AG04449 (cell line): ENCODE data around the gene CPLANE2.
"Not testable (repeated sequence)": the region's sequence is repeated elsewhere in the genome, so short reads cannot be mapped to it uniquely, and the experiment has no call there.

ENCODE experiments used
- CTCF ChIA-PET: fragments of 350-600 bp; formaldehyde crosslinking; extraction: SDS; loops from one replicate; lab custom pipeline; 2021; ENCODE audit warnings: antibody characterized with exemption; lab: Yijun Ruan, JAX
- POLR2A ChIA-PET: fragments of 400-600, 350-600 bp; formaldehyde crosslinking; extraction: SDS; loops from one replicate; lab custom pipeline; 2020; ENCODE audit warnings: antibody characterized with exemption, inconsistent platforms; lab: Yijun Ruan, JAX
- DNase-seq: peaks from one replicate; pipeline ENCODE4 v3.0.0-alpha.2; 2010; ENCODE audit warnings: low read depth, low spot score
- H3K4me3 ChIP-seq: 2 replicates; pipeline ENCODE4 v1.5.1; 2011; ENCODE audit warnings: low read depth, mild to moderate bottlenecking, control low read depth, low read length
- CTCF ChIP-seq: IDR thresholded peaks from one replicate; pipeline ENCODE4 v1.5.1; 2011; ENCODE audit warnings: mild to moderate bottlenecking, moderate library complexity, low read length, control low read depth, inconsistent platforms; ENCODE audit not compliant: insufficient read depth; ENCODE audit errors: missing control alignments

The CPLANE2 gene

GRCh38 chr1:16218674-16219071 is 18.3 kb downstream of the CPLANE2 start:
- DNase-seq, result no peak
- POLR2A ChIA-PET, result no interaction called here
- CTCF ChIA-PET, result interaction anchor here (1.0 to 3.1 kb wide), 8 partner anchors 15 to 139 kb away, joined by 3 to 16 read pairs (median 6); partner anchors contain the start of gene FBXO42
- TF ChIP-seq CTCF, result no peak
- H3K4me3 ChIP-seq, result no peak overlapping the region

GRCh38 chr1:16218014-16218673 is 18.8 kb downstream of the CPLANE2 start:
- CTCF ChIA-PET, result interaction anchor here (1.0 to 3.9 kb wide), 11 partner anchors 11 to 139 kb away, joined by 3 to 22 read pairs (median 7); partner anchors contain the start of gene FBXO42
- no peak for DNase-seq
- TF ChIP-seq CTCF, result no peak
- no peak overlapping the region; the same call in 1 of the 2 replicates for H3K4me3 ChIP-seq
- POLR2A ChIA-PET, result no interaction called here

DNA sequence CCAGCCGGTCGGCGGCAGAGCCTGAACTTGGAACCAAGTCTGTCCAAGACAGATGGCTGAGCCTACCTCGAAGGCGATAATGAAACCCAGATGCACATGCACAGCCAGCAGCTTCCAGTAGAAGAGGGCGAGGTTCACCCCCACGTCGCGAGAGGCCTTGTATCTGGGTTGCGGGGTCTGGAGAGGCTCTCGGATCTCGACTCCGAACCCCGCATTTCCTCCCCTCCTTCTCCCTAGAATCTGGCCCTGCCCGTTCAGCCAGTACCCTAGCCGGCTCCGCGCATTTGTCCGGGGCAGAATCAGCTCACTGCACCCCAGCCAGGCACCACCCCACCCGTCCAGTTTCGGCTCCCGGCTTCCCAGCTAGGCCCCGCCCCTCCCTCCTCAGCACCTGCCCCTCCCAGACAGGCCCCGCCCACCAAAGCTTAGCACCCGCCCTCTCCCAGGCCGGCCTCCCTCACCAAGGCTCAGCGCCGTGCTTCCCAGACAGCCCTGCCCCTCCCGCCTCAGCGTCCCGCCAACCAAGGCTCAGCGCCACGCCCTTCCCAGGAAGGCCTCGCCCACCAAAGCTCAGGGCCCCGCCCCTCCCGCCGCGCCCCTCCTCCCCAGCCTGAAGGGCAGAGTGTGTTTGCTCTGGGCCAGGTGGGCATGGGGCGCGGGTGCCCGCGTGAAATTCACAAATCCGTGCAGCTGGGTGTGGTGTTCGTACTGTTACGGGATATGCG is 19.8 kb downstream of the CPLANE2 start:
- no peak for TF ChIP-seq CTCF
- CTCF ChIA-PET, result interaction anchor here (1.1 to 3.9 kb wide), 12 partner anchors 10 to 138 kb away, joined by 3 to 22 read pairs (median 6); partner anchors contain the start of gene FBXO42
- peak overlapping the region; percentile 64 for H3K4me3 ChIP-seq
- peak; percentile 34 for DNase-seq
- POLR2A ChIA-PET, result interaction anchor here (0.9 kb wide), 1 partner anchor 10 kb away, joined by 8 read pairs; no protein-coding TSS in a partner anchor

DNA sequence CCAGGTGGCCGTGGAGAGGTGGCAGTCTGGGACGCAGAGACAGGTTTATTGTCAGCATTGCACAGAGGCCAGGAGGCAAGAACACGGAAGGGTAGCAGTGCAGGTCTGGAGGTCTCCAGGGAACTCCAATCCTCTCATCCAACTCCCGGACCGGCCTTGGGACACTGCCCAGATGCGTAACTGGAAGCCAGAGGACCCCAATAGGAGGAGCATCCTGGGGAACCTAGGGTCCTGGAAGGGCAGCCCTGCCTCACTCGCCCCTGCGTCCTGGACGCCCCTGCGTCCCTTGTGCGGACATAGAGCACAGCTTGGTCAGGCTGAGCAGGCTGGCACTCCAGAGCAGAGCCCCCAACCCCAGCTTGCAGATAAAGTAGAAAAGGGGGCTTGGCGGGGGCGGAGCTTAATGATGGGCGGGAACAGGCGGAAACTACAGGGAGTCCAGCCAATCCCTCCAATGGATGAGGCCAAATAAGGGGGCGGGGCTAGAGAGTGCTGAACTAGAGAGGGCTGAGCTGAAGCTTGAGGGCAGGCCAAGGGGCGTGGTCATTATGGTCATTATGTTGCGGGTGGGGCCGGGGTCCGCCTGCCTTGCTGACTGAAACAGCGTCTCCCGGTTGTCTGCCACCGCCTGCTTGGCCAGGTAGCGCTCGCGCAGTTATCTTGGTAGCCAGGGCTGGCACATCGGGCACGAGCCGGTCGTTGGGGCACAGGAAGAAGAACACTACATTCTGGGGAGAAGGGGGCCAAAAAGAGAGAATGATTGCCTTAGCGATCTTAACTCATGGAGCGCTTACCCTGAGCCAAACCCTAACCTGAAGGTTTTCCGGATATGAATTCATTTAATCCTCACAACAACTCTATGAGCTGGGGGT is 20.9 kb downstream of the CPLANE2 start:
- POLR2A ChIA-PET, result interaction anchor here (0.8 kb wide), 1 partner anchor 9 kb away, joined by 3 read pairs; no protein-coding TSS in a partner anchor
- CTCF ChIA-PET, result interaction anchor here (1.0 to 3.9 kb wide), 9 partner anchors 9 to 137 kb away, joined by 3 to 22 read pairs (median 8); partner anchors contain the start of gene FBXO42
- TF ChIP-seq CTCF, result no peak
- DNase-seq, result no peak
- H3K4me3 ChIP-seq, result peak overlapping the region; percentile 64

DNA sequence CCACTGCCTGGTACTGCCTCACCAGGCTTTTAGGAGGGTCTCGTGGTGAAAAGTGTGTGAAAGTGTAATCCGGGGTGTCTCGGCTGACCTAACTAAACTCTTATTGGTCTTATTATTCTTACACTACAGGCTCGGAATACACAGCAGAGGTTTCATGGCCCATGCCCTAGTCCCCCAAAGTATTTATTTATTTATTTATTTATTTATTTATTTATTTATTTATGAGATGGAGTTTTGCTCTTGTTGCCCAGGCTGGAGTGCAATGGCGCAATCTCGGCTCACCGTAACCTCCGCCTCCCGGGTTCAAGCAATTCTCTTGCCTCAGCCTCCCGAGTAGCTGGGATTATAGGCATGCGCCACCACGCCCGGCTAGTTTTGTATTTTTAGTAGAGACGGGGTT is 21.7 kb downstream of the CPLANE2 start:
- DNase-seq, H3K4me3 ChIP-seq, POLR2A ChIA-PET: not testable (repeated sequence)
- CTCF ChIA-PET, result interaction anchor here (3.9 kb wide), 1 partner anchor 133 kb away, joined by 22 read pairs; no protein-coding TSS in a partner anchor

GRCh38 chr1:16213544-16213943 is 23.4 kb downstream of the CPLANE2 start:
- DNase-seq, POLR2A ChIA-PET, H3K4me3 ChIP-seq: not testable (repeated sequence)
- CTCF ChIA-PET, result interaction anchor here (0.7 to 1.0 kb wide), 2 partner anchors 104 to 135 kb away, joined by 3 to 4 read pairs; no protein-coding TSS in a partner anchor
